IPS-18a (cell line): ENCODE measurements around the gene OR2AG2.
"Not testable (repeated sequence)": the region's sequence is repeated elsewhere in the genome, so short reads cannot be mapped to it uniquely, and the experiment has no call there.

ENCODE experiments used
- H3K27ac ChIP-seq: one replicate; pipeline ENCODE4 v1.5.1; 2013; ENCODE audit warnings: low read length
- H3K27me3 ChIP-seq: one replicate; pipeline ENCODE4 v1.6.1; 2013; ENCODE audit warnings: mild to moderate bottlenecking, low read length; ENCODE audit not compliant: control insufficient read depth, insufficient read depth
- H3K36me3 ChIP-seq: one replicate; pipeline ENCODE4 v1.6.1; 2013; ENCODE audit warnings: low read depth, low read length; ENCODE audit not compliant: control insufficient read depth
- H3K4me1 ChIP-seq: one replicate; pipeline ENCODE4 v1.6.1; 2013; ENCODE audit warnings: low read depth, low read length; ENCODE audit not compliant: control insufficient read depth
- H3K4me3 ChIP-seq: one replicate; pipeline ENCODE4 v1.5.1; 2013; ENCODE audit warnings: low read length
- H3K9ac ChIP-seq: one replicate; pipeline ENCODE4 v1.6.1; 2013; ENCODE audit warnings: mild to moderate bottlenecking, low read length, moderate library complexity
- H3K9me3 ChIP-seq: one replicate; pipeline ENCODE4 v1.6.1; 2013; ENCODE audit warnings: low read depth, low read length; ENCODE audit not compliant: control insufficient read depth

OR2AG2 gene, protein sequence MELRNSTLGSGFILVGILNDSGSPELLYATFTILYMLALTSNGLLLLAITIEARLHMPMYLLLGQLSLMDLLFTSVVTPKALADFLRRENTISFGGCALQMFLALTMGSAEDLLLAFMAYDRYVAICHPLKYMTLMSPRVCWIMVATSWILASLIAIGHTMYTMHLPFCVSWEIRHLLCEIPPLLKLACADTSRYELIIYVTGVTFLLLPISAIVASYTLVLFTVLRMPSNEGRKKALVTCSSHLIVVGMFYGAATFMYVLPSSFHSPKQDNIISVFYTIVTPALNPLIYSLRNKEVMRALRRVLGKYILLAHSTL

GRCh38 chr11:6771926-6772893, at the start of gene OR2AG2:
OR2AG2 (minus strand) TSS chr11:6771976; CDS start chr11:6768957, 3,019 bp downstream.
- no peaks in the 10 kb centered on the region for H3K9me3 ChIP-seq
- no peak within 1 kb of the TSS for H3K27ac ChIP-seq
- H3K4me1 ChIP-seq, result no peaks in the 10 kb centered on the region
- no peak within 1 kb of the TSS for H3K4me3 ChIP-seq
- H3K36me3 ChIP-seq, result no peaks in the 10 kb centered on the region
- no peak within 1 kb of the TSS for H3K9ac ChIP-seq
- no peaks in the 10 kb centered on the region for H3K27me3 ChIP-seq

DNA sequence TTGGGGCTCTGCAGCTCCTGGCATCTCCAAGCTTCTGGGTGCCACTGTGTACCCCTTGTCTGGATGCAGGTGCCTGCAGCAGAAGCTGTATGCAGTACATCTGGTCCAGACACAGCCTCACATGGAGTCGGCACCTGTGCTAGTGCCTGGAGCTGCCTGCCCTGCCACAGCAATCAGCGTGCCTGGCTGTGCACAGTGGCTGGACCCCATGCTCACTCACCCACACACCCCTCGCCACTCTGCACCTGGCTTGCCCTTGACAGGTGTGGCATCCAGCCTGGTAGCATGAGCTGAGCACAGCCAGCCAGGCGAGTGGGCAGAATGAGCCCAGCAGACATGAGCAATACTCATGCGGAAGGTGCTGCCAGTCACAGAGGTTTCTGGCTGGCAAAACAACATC, 47.2 kb upstream of the OR2AG2 start:
- no peak overlapping the region for H3K27ac ChIP-seq
- no peaks in the 10 kb centered on the region for H3K27me3 ChIP-seq
- no peaks in the 10 kb centered on the region for H3K36me3 ChIP-seq
- H3K4me1 ChIP-seq, result no peaks in the 10 kb centered on the region
- no peak overlapping the region for H3K4me3 ChIP-seq
- no peak overlapping the region for H3K9ac ChIP-seq
- no peaks in the 10 kb centered on the region for H3K9me3 ChIP-seq

GRCh38 chr11:6817694-6818093, 45.9 kb upstream of the OR2AG2 start:
- H3K27me3 ChIP-seq, result no peaks in the 10 kb centered on the region
- no peak overlapping the region for H3K27ac ChIP-seq
- no peak overlapping the region for H3K9ac ChIP-seq
- H3K9me3 ChIP-seq, result no peaks in the 10 kb centered on the region
- no peaks in the 10 kb centered on the region for H3K4me1 ChIP-seq
- no peaks in the 10 kb centered on the region for H3K36me3 ChIP-seq
- no peak overlapping the region for H3K4me3 ChIP-seq

DNA sequence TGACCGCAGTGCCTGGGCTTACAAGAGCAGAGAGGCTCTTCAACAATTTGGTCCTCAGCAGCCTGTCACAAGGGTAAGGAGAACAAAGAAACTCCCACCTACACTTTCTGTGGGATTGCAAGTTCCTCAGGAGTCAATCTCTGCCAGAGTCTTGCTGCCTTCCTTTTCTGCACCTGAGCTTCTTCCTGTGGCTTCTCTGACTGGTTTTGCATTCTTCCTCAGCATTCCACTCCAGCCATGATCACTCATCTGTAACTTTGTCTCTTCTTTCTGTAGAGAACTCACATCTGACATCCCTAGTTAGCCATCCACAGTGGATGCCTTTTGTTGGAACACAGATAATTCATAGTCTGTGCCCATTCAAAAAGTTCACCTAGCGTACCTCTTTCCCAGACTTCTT, 41.9 kb upstream of the OR2AG2 start:
- no peaks in the 10 kb centered on the region for H3K27me3 ChIP-seq
- no peak overlapping the region for H3K9ac ChIP-seq
- no peaks in the 10 kb centered on the region for H3K36me3 ChIP-seq
- no peak overlapping the region for H3K4me3 ChIP-seq
- H3K4me1 ChIP-seq, result no peaks in the 10 kb centered on the region
- H3K9me3 ChIP-seq, result no peaks in the 10 kb centered on the region
- no peak overlapping the region for H3K27ac ChIP-seq

- Histone ChIP-seq H3K9me3 (no peaks in the 10 kb centered on the region), H3K4me1 (no peaks in the 10 kb centered on the region), H3K27me3 (no peaks in the 10 kb centered on the region), H3K27ac (no peak overlapping the region), H3K36me3 (no peaks in the 10 kb centered on the region), H3K9ac (no peak overlapping the region), H3K4me3 (no peak overlapping the region)
Measured at GRCh38 chr11:6812390-6813005, 40.7 kb upstream of the OR2AG2 start.

- H3K36me3 ChIP-seq, H3K9me3 ChIP-seq, H3K27me3 ChIP-seq, H3K4me1 ChIP-seq, H3K27ac ChIP-seq, H3K4me3 ChIP-seq, H3K9ac ChIP-seq: not testable (repeated sequence)
Measured at GRCh38 chr11:6801075-6801474, 29.3 kb upstream of the OR2AG2 start.

GRCh38 chr11:6799402-6799801, 27.6 kb upstream of the OR2AG2 start, which contains the start of gene OR6A2:
OR6A2 (minus strand) TSS chr11:6799689; CDS start chr11:6795708, 3,981 bp downstream.
- Histone ChIP-seq H3K9me3 (no peaks in the 10 kb centered on the region), H3K27me3 (no peaks in the 10 kb centered on the region), H3K27ac (no peak within 1 kb of the TSS), H3K4me1 (no peaks in the 10 kb centered on the region), H3K36me3 (no peaks in the 10 kb centered on the region), H3K4me3 (no peak within 1 kb of the TSS), H3K9ac (no peak within 1 kb of the TSS)

DNA sequence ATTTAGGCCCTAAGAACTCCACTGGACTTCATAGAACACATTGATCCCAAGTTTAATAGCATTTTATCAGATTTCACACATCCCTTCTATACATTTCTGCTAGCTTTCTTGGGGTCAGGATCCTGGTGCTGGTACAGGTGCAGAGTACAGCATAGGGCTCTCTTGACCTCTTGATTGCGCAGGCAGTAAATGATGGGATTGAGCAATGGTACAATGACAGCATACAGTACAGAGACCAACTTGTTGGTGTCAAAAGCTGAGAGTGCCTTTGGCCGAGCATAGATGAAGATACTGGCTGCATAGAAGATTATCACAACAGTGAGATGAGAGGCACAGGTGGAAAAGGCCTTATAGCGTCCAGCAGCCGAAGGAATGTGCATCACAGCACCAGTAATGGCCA, 22.9 kb upstream of the OR2AG2 start:
- Histone ChIP-seq H3K27ac (no peak overlapping the region), H3K4me1 (no peaks in the 10 kb centered on the region), H3K36me3 (no peaks in the 10 kb centered on the region), H3K4me3 (no peak overlapping the region), H3K9ac (no peak overlapping the region), H3K27me3 (no peaks in the 10 kb centered on the region), H3K9me3 (no peaks in the 10 kb centered on the region)

GRCh38 chr11:6790546-6790945, 18.8 kb upstream of the OR2AG2 start:
- Histone ChIP-seq H3K27ac (no peak overlapping the region), H3K9me3 (no peaks in the 10 kb centered on the region), H3K9ac (no peak overlapping the region), H3K36me3 (no peaks in the 10 kb centered on the region), H3K4me3 (no peak overlapping the region), H3K4me1 (no peaks in the 10 kb centered on the region), H3K27me3 (no peaks in the 10 kb centered on the region)

DNA sequence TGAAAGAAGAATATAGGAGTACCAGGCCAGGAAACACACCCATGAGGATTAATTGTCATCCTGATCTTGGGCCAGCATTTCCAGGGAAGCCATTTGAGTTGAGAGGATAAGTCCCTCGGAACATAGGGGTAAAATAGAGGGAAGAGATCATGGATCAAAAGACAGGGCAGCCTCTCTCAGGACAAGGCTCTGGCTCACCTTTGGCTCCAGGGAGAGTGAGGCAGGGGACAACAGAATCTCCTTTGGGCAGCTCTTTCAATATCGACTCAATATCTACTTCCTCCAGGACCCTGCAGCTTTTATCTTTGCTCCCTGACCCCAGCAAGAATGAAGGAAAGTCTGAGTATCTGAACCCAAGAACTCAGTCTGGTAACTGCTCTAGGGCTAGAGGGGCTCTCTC, 10.9 kb upstream of the OR2AG2 start, which contains the start of gene OR2AG1:
Gene OR2AG1 (plus strand): TSS at position 301 of the 400 bp plus-strand sequence. CDS start 2,018 bp downstream, outside the sequence.
- Histone ChIP-seq H3K9ac (no peak within 1 kb of the TSS), H3K9me3 (no peaks in the 10 kb centered on the region), H3K4me1 (no peaks in the 10 kb centered on the region), H3K36me3 (no peaks in the 10 kb centered on the region), H3K4me3 (no peak within 1 kb of the TSS), H3K27me3 (no peaks in the 10 kb centered on the region), H3K27ac (no peak within 1 kb of the TSS)

GRCh38 chr11:6780829-6781228, 9.1 kb upstream of the OR2AG2 start:
- no peak overlapping the region for H3K27ac ChIP-seq
- no peak overlapping the region for H3K9ac ChIP-seq
- no peaks in the 10 kb centered on the region for H3K9me3 ChIP-seq

More at GRCh38 chr11:6780829-6781228, 9.1 kb upstream of the OR2AG2 start:
- Histone ChIP-seq H3K36me3 (no peaks in the 10 kb centered on the region), H3K27me3 (no peaks in the 10 kb centered on the region), H3K4me1 (no peaks in the 10 kb centered on the region), H3K4me3 (no peak overlapping the region)
